Vagina (tissue), 2 donors: ENCODE data around the gene MYLK4.

Experiments used
- POLR2A ChIP-seq, 2 donors: fragments of 450-650 bp; IDR thresholded peaks; one replicate each; pipeline ENCODE4 v1.6.1; 2017; ENCODE audit warnings: antibody characterized with exemption in 2 of 2, mild to moderate bottlenecking in 2 of 2, moderate library complexity in 2 of 2
- POLR2AphosphoS5 ChIP-seq, 2 donors: sonication (generic); formaldehyde crosslinking; IDR thresholded peaks; one replicate each; pipeline ENCODE4 v1.9.0; 2017; ENCODE audit warnings: antibody characterized with exemption in 2 of 2, mild to moderate bottlenecking in 2 of 2, low read depth in 1 of 2; ENCODE audit not compliant: insufficient read depth in 1 of 2
- TF ChIP-seq, protein P1 (sequence below), 3 experiments: fragments of 450-650 bp in 2 of 3; fragments of 200-600 bp in 1 of 3; sonication (generic) in 1 of 3; IDR thresholded peaks; one replicate each; pipeline ENCODE4 v1.5.1; 2017 to 2019; ENCODE audit warnings: antibody characterized with exemption in 3 of 3, mild to moderate bottlenecking in 2 of 3, moderate library complexity in 2 of 3

GRCh38 chr6:2799936-2800527, 49.3 kb upstream of the MYLK4 start:
- TF ChIP-seq, protein P1, sequence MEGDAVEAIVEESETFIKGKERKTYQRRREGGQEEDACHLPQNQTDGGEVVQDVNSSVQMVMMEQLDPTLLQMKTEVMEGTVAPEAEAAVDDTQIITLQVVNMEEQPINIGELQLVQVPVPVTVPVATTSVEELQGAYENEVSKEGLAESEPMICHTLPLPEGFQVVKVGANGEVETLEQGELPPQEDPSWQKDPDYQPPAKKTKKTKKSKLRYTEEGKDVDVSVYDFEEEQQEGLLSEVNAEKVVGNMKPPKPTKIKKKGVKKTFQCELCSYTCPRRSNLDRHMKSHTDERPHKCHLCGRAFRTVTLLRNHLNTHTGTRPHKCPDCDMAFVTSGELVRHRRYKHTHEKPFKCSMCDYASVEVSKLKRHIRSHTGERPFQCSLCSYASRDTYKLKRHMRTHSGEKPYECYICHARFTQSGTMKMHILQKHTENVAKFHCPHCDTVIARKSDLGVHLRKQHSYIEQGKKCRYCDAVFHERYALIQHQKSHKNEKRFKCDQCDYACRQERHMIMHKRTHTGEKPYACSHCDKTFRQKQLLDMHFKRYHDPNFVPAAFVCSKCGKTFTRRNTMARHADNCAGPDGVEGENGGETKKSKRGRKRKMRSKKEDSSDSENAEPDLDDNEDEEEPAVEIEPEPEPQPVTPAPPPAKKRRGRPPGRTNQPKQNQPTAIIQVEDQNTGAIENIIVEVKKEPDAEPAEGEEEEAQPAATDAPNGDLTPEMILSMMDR (IDR thresholded peaks at IDR 0.05): no peak
- TF ChIP-seq POLR2A (IDR thresholded peaks at IDR 0.05) (no peak), POLR2AphosphoS5 (IDR thresholded peaks at IDR 0.05; ENCODE audit: insufficient read depth in 1 of 2, low read depth in 1 of 2) (no peak)
